GM20000 (cell line): ENCODE measurements around the gene RTL1.

Experiments used
- DNase-seq: peaks from one replicate; pipeline ENCODE4 v3.0.0; 2012; ENCODE audit warnings: low spot score
- CTCF ChIP-seq: IDR thresholded peaks from 2 replicates; pipeline ENCODE4 v1.5.1; 2012; ENCODE audit warnings: mild to moderate bottlenecking, control low read depth; ENCODE audit errors: extremely low read depth, missing control alignments

RTL1 gene

GRCh38 chr14:100855256-100855930, 48.1 kb downstream of the RTL1 start:
- no peak for DNase-seq
- TF ChIP-seq CTCF = no peak

GRCh38 chr14:100854435-100854834, 49.1 kb downstream of the RTL1 start:
- no peak for TF ChIP-seq CTCF
- no peak for DNase-seq

- no peak for TF ChIP-seq CTCF
These were observed 51.4 kb downstream of the RTL1 start for GRCh38 chr14:100851946-100852620.

GRCh38 chr14:100851586-100851916, 52.0 kb downstream of the RTL1 start:
- DNase-seq = no peak
- no peak for TF ChIP-seq CTCF

More at GRCh38 chr14:100851946-100852620, 51.4 kb downstream of the RTL1 start:
- DNase-seq = no peak

- peak; percentile 75 for DNase-seq
- peak; percentile 82 for TF ChIP-seq CTCF
These were observed 52.5 kb downstream of the RTL1 start for GRCh38 chr14:100850841-100851585.

GRCh38 chr14:100849115-100849781, 54.3 kb downstream of the RTL1 start:
- TF ChIP-seq CTCF = no peak
- no peak for DNase-seq
